A549 (cell line): ENCODE results near the gene PDZD4. TPM values are rescaled to one million over a fixed set of nuclear protein-coding genes. Genes with fewer than 3 reads are reported as not detected.

Experiments used
- ATAC-seq, 2 experiments: fragments of 200-7000 bp in 1 of 2; fragments of >200 bp in 1 of 2; cut with Nextera tagmentation in 1 of 2; cut with Tn5 transposase in 1 of 2; 3 replicates each; pipeline versions ENCODE4 v1.8.0 to v1.9.1; 2018 to 2020; ENCODE audit warnings: mild to moderate bottlenecking in 1 of 2, moderate library complexity in 1 of 2
- CTCF ChIA-PET: fragments of 300-600 bp; sonication (Branson Sonifier 250); formaldehyde crosslinking; extraction: SDS; loops from one replicate; lab custom pipeline; 2021; ENCODE audit warnings: antibody characterized with exemption, inconsistent platforms; lab: Yijun Ruan, JAX
- POLR2A ChIA-PET: fragments of 350-600 bp; formaldehyde crosslinking; extraction: SDS; loops from one replicate; lab custom pipeline; 2021; ENCODE audit warnings: antibody characterized with exemption, inconsistent platforms; lab: Yijun Ruan, JAX
- DNase-seq, 2 experiments: peaks; one replicate each; pipeline versions ENCODE4 v3.0.0 to v3.0.0-alpha.2; 2011 to 2016; ENCODE audit warnings: low read depth in 1 of 2, low spot score in 1 of 2
- FAIRE-seq: peaks from 2 replicates; lab custom pipeline; 2011; peaks lifted over from hg19 to GRCh38; lab: Jason Lieb, UNC
- H3K27ac ChIP-seq, 2 experiments: fragments of >200 bp; sonication (Bioruptor Twin); formaldehyde crosslinking; 3 replicates each; pipeline ENCODE4 v1.5.1; 2016 to 2017
- H3K4me1 ChIP-seq: fragments of >200 bp; sonication (Bioruptor Twin); formaldehyde crosslinking; 3 replicates; pipeline ENCODE4 v1.6.1; 2016
- H3K4me2 ChIP-seq: fragments of >200 bp; sonication (Bioruptor Twin); formaldehyde crosslinking; 3 replicates; pipeline ENCODE4 v1.6.1; 2016
- H3K4me3 ChIP-seq: fragments of >200 bp; sonication (Bioruptor Twin); formaldehyde crosslinking; 3 replicates; pipeline ENCODE4 v1.5.1; 2016
- H3K9me3 ChIP-seq: fragments of >200 bp; sonication (Bioruptor Twin); formaldehyde crosslinking; 3 replicates; pipeline ENCODE4 v1.6.1; 2016
- CBX2 ChIP-seq: fragments of 200-600 bp; sonication (generic); IDR thresholded peaks from 2 replicates; pipeline ENCODE4 v1.6.1; 2016; ENCODE audit warnings: low read depth, mild to moderate bottlenecking, borderline replicate concordance
- CBX8 ChIP-seq: fragments of 200-600 bp; sonication (generic); IDR thresholded peaks from 2 replicates; pipeline ENCODE4 v1.6.1; 2016
- CEBPB ChIP-seq, 2 experiments: fragments of >200 bp in 1 of 2; sonication (Bioruptor Twin) in 1 of 2; formaldehyde crosslinking in 1 of 2; IDR thresholded peaks; 2 replicates each; pipeline ENCODE4 v1.6.1; 2012 to 2016
- EHMT2 ChIP-seq: fragments of 200-600 bp; sonication (generic); IDR thresholded peaks from 2 replicates; pipeline ENCODE4 v1.6.1; 2016; ENCODE audit warnings: antibody characterized with exemption, low read depth, mild to moderate bottlenecking, moderate library complexity
- EP300 ChIP-seq, 2 experiments: fragments of >200 bp; sonication (Bioruptor Twin); formaldehyde crosslinking; IDR thresholded peaks; 2 replicates in 1 of 2; 3 replicates in 1 of 2; pipeline ENCODE4 v1.6.1; 2016 to 2017
- FOSB ChIP-seq: fragments of 250-450 bp; sonication (Bioruptor Pico); IDR thresholded peaks from 2 replicates; pipeline ENCODE4 v1.5.0; 2020; ENCODE audit warnings: mild to moderate bottlenecking, moderate library complexity
- FOSL2 ChIP-seq, 2 experiments: fragments of 450-650 bp in 1 of 2; fragments of >200 bp in 1 of 2; sonication (Bioruptor Twin) in 1 of 2; formaldehyde crosslinking; IDR thresholded peaks; 2 replicates each; pipeline versions ENCODE4 v1.5.0 to v1.6.1; 2016 to 2020; ENCODE audit warnings: mild to moderate bottlenecking in 1 of 2, moderate library complexity in 1 of 2
- GATA3 ChIP-seq: IDR thresholded peaks from 2 replicates; pipeline ENCODE4 v1.6.1; 2012; ENCODE audit warnings: borderline replicate concordance
- HDAC2 ChIP-seq: fragments of 200-600 bp; sonication (generic); IDR thresholded peaks from 2 replicates; pipeline ENCODE4 v1.6.1; 2016
- HOXA7 ChIP-seq: fragments of 250-450 bp; sonication (Bioruptor Pico); IDR thresholded peaks from 2 replicates; pipeline ENCODE4 v1.5.0; 2020; ENCODE audit warnings: mild to moderate bottlenecking, moderate library complexity
- JUN ChIP-seq, 2 experiments: fragments of >200 bp; sonication (Bioruptor Twin); formaldehyde crosslinking; IDR thresholded peaks; 2 replicates in 1 of 2; 3 replicates in 1 of 2; pipeline ENCODE4 v1.6.1; 2016 to 2017
- JUNB ChIP-seq: fragments of >200 bp; sonication (Bioruptor Twin); formaldehyde crosslinking; IDR thresholded peaks from 2 replicates; pipeline ENCODE4 v1.6.1; 2016
- KDM1A ChIP-seq: fragments of 200-600 bp; sonication (generic); IDR thresholded peaks from 2 replicates; pipeline ENCODE4 v1.6.1; 2016; ENCODE audit warnings: low read depth, mild to moderate bottlenecking
- MAFK ChIP-seq: fragments of 450-650 bp; IDR thresholded peaks from 2 replicates; pipeline ENCODE4 v1.6.1; 2014; ENCODE audit not compliant: partially characterized antibody
- MAX ChIP-seq: IDR thresholded peaks from 2 replicates; pipeline ENCODE4 v1.6.1; 2012
- MAZ ChIP-seq: fragments of 150-350 bp; IDR thresholded peaks from 2 replicates; pipeline ENCODE4 v1.6.1; 2014; ENCODE audit warnings: antibody characterized with exemption, low read depth, low read length, borderline replicate concordance
- NFE2L2 ChIP-seq: fragments of 150-350 bp; conservative IDR thresholded peaks from 2 replicates; pipeline ENCODE4 v1.6.1; 2014; ENCODE audit warnings: low read length
- NPAS2 ChIP-seq: fragments of 250-450 bp; sonication (Bioruptor Pico); IDR thresholded peaks from 2 replicates; pipeline ENCODE4 v1.8.0; 2022; ENCODE audit warnings: mild to moderate bottlenecking, moderate library complexity, borderline replicate concordance
- PBX3 ChIP-seq: IDR thresholded peaks from 2 replicates; pipeline ENCODE4 v1.6.1; 2012
- PHF8 ChIP-seq: fragments of 200-600 bp; sonication (generic); IDR thresholded peaks from 2 replicates; pipeline ENCODE4 v1.6.1; 2016; ENCODE audit warnings: low read depth, mild to moderate bottlenecking, antibody characterized with exemption, moderate library complexity, borderline replicate concordance
- POLR2A ChIP-seq: IDR thresholded peaks from 2 replicates; pipeline ENCODE4 v1.6.1; 2012; ENCODE audit warnings: mild to moderate bottlenecking, low read length
- POLR2AphosphoS2 ChIP-seq: conservative IDR thresholded peaks from 2 replicates; pipeline ENCODE4 v1.6.1; 2012; ENCODE audit warnings: low read length, improper control_type of control experiment, inconsistent platforms
- RCOR1 ChIP-seq: fragments of 150-350 bp; IDR thresholded peaks from 2 replicates; pipeline ENCODE4 v1.6.1; 2014; ENCODE audit warnings: antibody characterized with exemption, low read length, low read depth
- REST ChIP-seq: fragments of 200-600 bp; sonication (generic); IDR thresholded peaks from 2 replicates; pipeline ENCODE4 v1.6.1; 2016; ENCODE audit warnings: antibody characterized with exemption, mild to moderate bottlenecking, moderate library complexity
- RNF2 ChIP-seq: fragments of 200-600 bp; sonication (generic); IDR thresholded peaks from 2 replicates; pipeline ENCODE4 v1.6.1; 2016; ENCODE audit warnings: low read depth, mild to moderate bottlenecking, antibody characterized with exemption, moderate library complexity, borderline replicate concordance
- SMC3 ChIP-seq: fragments of >200 bp; sonication (Bioruptor Twin); formaldehyde crosslinking; IDR thresholded peaks from 3 replicates; pipeline ENCODE4 v1.6.1; 2018; ENCODE audit warnings: inconsistent platforms
- TFCP2L1 ChIP-seq: fragments of 250-450 bp; sonication (Bioruptor Pico); IDR thresholded peaks from 2 replicates; pipeline ENCODE4 v1.5.0; 2021; ENCODE audit warnings: mild to moderate bottlenecking
- TP53 ChIP-seq: fragments of 250-450 bp; sonication (Bioruptor Pico); IDR thresholded peaks from 2 replicates; pipeline ENCODE4 v1.5.0; 2021; ENCODE audit warnings: mild to moderate bottlenecking, moderate library complexity
- USF2 ChIP-seq: fragments of 450-650 bp; IDR thresholded peaks from 2 replicates; pipeline ENCODE4 v1.6.1; 2014; ENCODE audit warnings: antibody characterized with exemption
- ZC3H11A ChIP-seq: fragments of 450-650 bp; IDR thresholded peaks from 2 replicates; pipeline ENCODE4 v1.6.1; 2014; ENCODE audit warnings: antibody characterized with exemption, mild to moderate bottlenecking
- WGBS: methylation state at CpG from one replicate; pipeline ENCODE4 v1.1.6; 2017; ENCODE audit errors: missing lambda C conversion rate; 5-methylcytosine and 5-hydroxymethylcytosine counted together
- polyA plus RNA-seq, 4 experiments: library from polyadenylated mRNA; depleted of rRNA in 3 of 4; stranded (reverse); fragments of >200 nt; fragmentation: RNase III in 1 of 4; extraction: RNeasy Plus Mini Kit Qiagen cat#74134 plus additional on column Dnase treatment in 1 of 4; gene quantifications; 2 replicates in 3 of 4; 3 replicates in 1 of 4; pipeline ENCODE4 v1.2.3, GENCODE V29; 2011 to 2017
- TF ChIP-seq, protein P1 (sequence below): fragments of >200 bp; sonication (Bioruptor Twin); formaldehyde crosslinking; IDR thresholded peaks from 2 replicates; pipeline ENCODE4 v1.6.1; 2016

PDZD4 gene
- polyA plus RNA-seq, 2 of the 4 experiments (the other 2 are of a cell fraction) = 1.2 to 3.0 TPM

GRCh38 chrX:153848325-153848724 is 18.0 kb upstream of the PDZD4 start:
- TF ChIP-seq JUNB (no peak), FOSL2 (IDR thresholded peaks at IDR 0.05) (no peak), FOSL2 (CRISPR knock-in tag; IDR thresholded peaks at IDR 0.05) (no peak), HOXA7 (CRISPR knock-in tag) (no peak), JUN (IDR thresholded peaks at IDR 0.05) (no peak), FOSB (CRISPR knock-in tag) (no peak), KDM1A (no peak), CBX8 (no peak), EP300 (IDR thresholded peaks at IDR 0.05) (no peak), MAZ (no peak), RCOR1 (no peak), PBX3 (no peak), NPAS2 (CRISPR knock-in tag) (no peak), MAFK (no peak), CEBPB (IDR thresholded peaks at IDR 0.05) (no peak), NFE2L2 (no peak), RNF2 (no peak), MAX (no peak), TFCP2L1 (no peak), CBX2 (no peak)
- TF ChIP-seq, protein P1, sequence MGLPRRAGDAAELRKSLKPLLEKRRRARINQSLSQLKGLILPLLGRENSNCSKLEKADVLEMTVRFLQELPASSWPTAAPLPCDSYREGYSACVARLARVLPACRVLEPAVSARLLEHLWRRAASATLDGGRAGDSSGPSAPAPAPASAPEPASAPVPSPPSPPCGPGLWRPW = no peak
- Histone ChIP-seq H3K4me2 (no peak overlapping the region), H3K4me3 (no peak overlapping the region), H3K4me1 (no peaks in the 10 kb centered on the region), H3K27ac (no peak overlapping the region), H3K9me3 (no peaks in the 10 kb centered on the region)
- DNase-seq (no peak), ATAC-seq (no peak), FAIRE-seq (no peak)
- POLR2A ChIA-PET = no interaction called here
- 68% methylated on average over 3 of the region's 3 CpGs for WGBS
- CTCF ChIA-PET = interaction anchor here (1.2 kb wide), 1 partner anchor 27 kb away, joined by 3 read pairs; no protein-coding TSS in a partner anchor

DNA sequence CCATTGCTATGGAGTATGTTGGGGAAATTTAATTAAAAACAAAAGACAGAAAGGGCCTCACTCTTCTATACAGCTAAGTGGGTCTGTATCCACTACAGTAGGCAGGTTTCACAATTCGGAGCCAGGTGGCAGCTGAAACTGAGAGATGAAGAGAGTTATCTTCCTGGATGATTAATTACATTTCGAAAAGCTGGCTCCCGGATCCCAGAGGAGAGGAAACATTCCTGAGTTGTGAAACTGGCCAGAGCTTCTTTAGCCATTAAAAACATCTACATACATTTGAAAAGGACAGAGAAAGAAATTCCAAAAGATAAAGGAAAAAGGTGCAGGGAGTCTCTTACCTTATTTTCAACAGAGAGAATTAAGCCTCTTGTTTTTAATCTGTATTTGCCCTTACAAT is 15.5 kb upstream of the PDZD4 start:
- no peak for FAIRE-seq
- no peaks in the 10 kb centered on the region for H3K9me3 ChIP-seq
- POLR2A ChIA-PET = no interaction called here

DNA sequence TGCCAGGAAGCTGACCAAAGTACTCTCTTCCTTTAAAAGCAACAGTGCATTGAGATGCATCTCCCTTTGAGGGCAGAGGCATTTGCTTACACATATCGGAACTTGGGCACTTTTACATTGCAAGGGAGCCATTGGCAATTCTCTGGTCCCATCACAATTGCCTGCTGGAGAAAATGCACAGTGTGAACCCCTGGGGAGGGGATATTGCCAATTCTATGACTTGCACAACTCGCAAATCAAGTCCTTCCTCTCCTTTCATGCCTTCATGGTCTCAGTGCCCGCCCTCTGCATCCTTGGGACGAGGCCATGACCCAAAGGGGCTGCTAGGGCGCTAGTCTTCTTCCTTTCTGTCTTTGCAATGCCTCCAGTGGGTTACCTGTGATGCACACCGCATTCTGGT is 14.9 kb upstream of the PDZD4 start:
- Histone ChIP-seq H3K9me3 (no peaks in the 10 kb centered on the region), H3K4me3 (no peak overlapping the region), H3K4me1 (no peaks in the 10 kb centered on the region), H3K4me2 (no peak overlapping the region), H3K27ac (no peak overlapping the region)
- ChIA-PET POLR2A (no interaction called here), CTCF (no interaction called here)
- ATAC-seq (no peak), DNase-seq (no peak), FAIRE-seq (no peak)
- no peak for TF ChIP-seq EHMT2
- no peak for TF ChIP-seq MAFK
- TF ChIP-seq REST = no peak
- TF ChIP-seq POLR2AphosphoS2 = no peak
- no peak for TF ChIP-seq KDM1A
- TF ChIP-seq HDAC2 = no peak
- TF ChIP-seq, protein P1 = no peak
- TF ChIP-seq TP53 (CRISPR knock-in tag) = no peak
- TF ChIP-seq GATA3 = no peak
- 38% methylated on average over 6 of the region's 6 CpGs for WGBS

More for the DNA sequence above, 15.5 kb upstream of the PDZD4 start:
- H3K4me1 ChIP-seq = no peaks in the 10 kb centered on the region
- no peak overlapping the region for H3K4me3 ChIP-seq
- no peak overlapping the region for H3K4me2 ChIP-seq
- whole genome bisulfite sequencing = 18% methylated on average over 3 of the region's 3 CpGs
- DNase-seq (no peak), ATAC-seq (no peak)
- TF ChIP-seq PHF8 (no peak), POLR2A (no peak), USF2 (no peak), SMC3 (no peak), POLR2AphosphoS2 (no peak), TP53 (CRISPR knock-in tag) (no peak), JUN (IDR thresholded peaks at IDR 0.05) (no peak), ZC3H11A (no peak), CEBPB (IDR thresholded peaks at IDR 0.05) (no peak), RCOR1 (no peak)
- CTCF ChIA-PET = no interaction called here
- no peak overlapping the region for H3K27ac ChIP-seq
